ENCODE data around the gene RBM47. TPM values are rescaled to one million over a fixed set of nuclear protein-coding genes. Genes with fewer than 3 reads are reported as not detected.
"Not testable (repeated sequence)": the region's sequence is repeated elsewhere in the genome, so short reads cannot be mapped to it uniquely, and the experiment has no call there.

The RBM47 gene
- total RNA-seq, 2 donors from 2014 or later = 0.22 to 0.48 TPM

GRCh38 chr4:40438384-40439026, 191.2 kb downstream of the RBM47 start:
- H3K36me3 Mint-ChIP-seq (ENCODE audit: low read depth) = no peaks in the 10 kb centered on the region
- no peak for ATAC-seq (replicated peaks)
- no peaks in the 10 kb centered on the region for H3K27me3 Mint-ChIP-seq
- peaks cover 13% of the 10 kb centered on the region for H3K4me1 Mint-ChIP-seq
- H3K9me3 Mint-ChIP-seq = no peaks in the 10 kb centered on the region
- no peak overlapping the region for H3K27ac Mint-ChIP-seq
- H3K4me3 Mint-ChIP-seq = no peak overlapping the region

- Mint-ChIP-seq H3K27me3 (no peaks in the 10 kb centered on the region), H3K27ac (no peak overlapping the region), H3K9me3 (no peaks in the 10 kb centered on the region), H3K4me3 (no peak overlapping the region), H3K4me1 (peaks cover 17% of the 10 kb centered on the region), H3K36me3 (ENCODE audit: low read depth) (no peaks in the 10 kb centered on the region)
- no peak for ATAC-seq (replicated peaks)
Observed at GRCh38 chr4:40437741-40438383, 191.8 kb downstream of the RBM47 start.

DNA sequence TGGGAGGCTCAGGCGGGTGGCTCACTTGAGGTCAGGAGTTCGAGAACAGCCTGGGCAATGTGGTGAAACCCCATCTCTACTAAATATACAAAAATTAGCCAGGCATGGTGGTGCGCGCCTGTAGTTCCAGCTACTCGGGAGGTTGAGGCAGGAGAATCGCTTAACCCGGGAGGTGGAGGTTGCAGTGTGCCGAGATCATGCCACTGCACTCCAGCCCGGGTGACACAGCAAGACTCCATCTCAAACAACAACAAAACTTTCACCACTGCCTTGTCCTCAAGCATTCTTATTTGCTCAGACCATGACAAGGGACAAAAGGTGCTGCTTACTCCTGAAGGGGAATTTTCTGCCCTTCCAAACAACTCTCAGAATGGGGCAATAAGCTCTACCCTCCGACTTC, 194.4 kb downstream of the RBM47 start:
- not testable (repeated sequence) for ATAC-seq (replicated peaks); H3K27me3 Mint-ChIP-seq; H3K36me3 Mint-ChIP-seq (ENCODE audit: low read depth); H3K27ac Mint-ChIP-seq; H3K9me3 Mint-ChIP-seq; H3K4me3 Mint-ChIP-seq
- peaks cover 17% of the 10 kb centered on the region for H3K4me1 Mint-ChIP-seq

- Mint-ChIP-seq H3K36me3 (ENCODE audit: low read depth) (no peaks in the 10 kb centered on the region), H3K27ac (no peak overlapping the region), H3K4me1 (peaks cover 14% of the 10 kb centered on the region), H3K9me3 (no peaks in the 10 kb centered on the region), H3K4me3 (no peak overlapping the region), H3K27me3 (no peaks in the 10 kb centered on the region)
- ATAC-seq (replicated peaks) = no peak
Observed at GRCh38 chr4:40434126-40434687, 195.5 kb downstream of the RBM47 start.

GRCh38 chr4:40432504-40432903, 197.2 kb downstream of the RBM47 start:
- peak overlapping the region; percentile 30 for H3K4me3 Mint-ChIP-seq
- H3K27me3 Mint-ChIP-seq = no peaks in the 10 kb centered on the region
- no peaks in the 10 kb centered on the region for H3K36me3 Mint-ChIP-seq (ENCODE audit: low read depth)
- H3K9me3 Mint-ChIP-seq = no peaks in the 10 kb centered on the region
- ATAC-seq (replicated peaks) = no peak
- no peak overlapping the region for H3K27ac Mint-ChIP-seq
- peaks cover 8% of the 10 kb centered on the region for H3K4me1 Mint-ChIP-seq

DNA sequence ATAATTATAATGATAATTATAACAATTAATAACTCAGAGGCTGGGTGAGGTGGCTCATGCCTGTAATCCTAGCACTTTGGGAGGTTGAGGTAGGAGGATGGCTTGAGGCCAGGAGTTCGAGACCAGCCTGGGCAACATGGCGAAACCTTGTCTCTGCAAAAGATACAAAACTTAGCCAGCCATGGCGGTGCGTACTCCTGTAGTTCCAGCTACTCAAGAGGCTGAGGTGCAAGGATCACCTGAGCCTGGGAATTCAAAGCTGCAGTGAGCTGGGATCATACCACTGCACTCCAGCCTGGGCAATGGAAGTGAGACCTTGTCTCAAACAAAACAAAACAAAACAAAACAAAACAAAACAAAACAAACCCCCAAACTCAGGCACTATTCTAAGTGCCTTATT, 201.8 kb downstream of the RBM47 start:
- not testable (repeated sequence) for H3K4me1 Mint-ChIP-seq; H3K4me3 Mint-ChIP-seq; H3K9me3 Mint-ChIP-seq; H3K27me3 Mint-ChIP-seq; H3K36me3 Mint-ChIP-seq (ENCODE audit: low read depth); ATAC-seq (replicated peaks); H3K27ac Mint-ChIP-seq

DNA sequence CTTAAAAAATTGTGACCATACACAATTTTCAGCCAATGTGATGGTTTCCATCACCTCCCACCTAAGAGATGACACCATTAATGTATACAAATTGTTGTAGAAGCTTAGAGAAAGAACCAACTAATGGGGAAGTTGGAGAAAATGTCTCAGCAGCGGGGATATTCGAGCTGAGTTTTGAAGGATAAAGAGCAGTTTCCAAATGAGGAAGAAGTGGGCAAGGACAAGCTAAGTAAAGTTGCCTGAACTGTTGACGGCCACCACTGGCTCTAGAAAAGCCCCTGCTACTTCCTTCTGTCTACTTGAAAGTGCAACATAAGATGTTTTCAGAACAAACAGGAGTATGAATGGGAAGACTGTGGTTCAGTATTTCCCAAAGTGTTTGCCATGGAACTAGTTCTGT, 202.5 kb downstream of the RBM47 start:
- H3K9me3 Mint-ChIP-seq = no peaks in the 10 kb centered on the region
- no peaks in the 10 kb centered on the region for H3K27me3 Mint-ChIP-seq
- ATAC-seq (replicated peaks) = no peak
- H3K36me3 Mint-ChIP-seq (ENCODE audit: low read depth) = no peaks in the 10 kb centered on the region
- no peak overlapping the region for H3K4me3 Mint-ChIP-seq
- no peak overlapping the region for H3K27ac Mint-ChIP-seq
- no peaks in the 10 kb centered on the region for H3K4me1 Mint-ChIP-seq

DNA sequence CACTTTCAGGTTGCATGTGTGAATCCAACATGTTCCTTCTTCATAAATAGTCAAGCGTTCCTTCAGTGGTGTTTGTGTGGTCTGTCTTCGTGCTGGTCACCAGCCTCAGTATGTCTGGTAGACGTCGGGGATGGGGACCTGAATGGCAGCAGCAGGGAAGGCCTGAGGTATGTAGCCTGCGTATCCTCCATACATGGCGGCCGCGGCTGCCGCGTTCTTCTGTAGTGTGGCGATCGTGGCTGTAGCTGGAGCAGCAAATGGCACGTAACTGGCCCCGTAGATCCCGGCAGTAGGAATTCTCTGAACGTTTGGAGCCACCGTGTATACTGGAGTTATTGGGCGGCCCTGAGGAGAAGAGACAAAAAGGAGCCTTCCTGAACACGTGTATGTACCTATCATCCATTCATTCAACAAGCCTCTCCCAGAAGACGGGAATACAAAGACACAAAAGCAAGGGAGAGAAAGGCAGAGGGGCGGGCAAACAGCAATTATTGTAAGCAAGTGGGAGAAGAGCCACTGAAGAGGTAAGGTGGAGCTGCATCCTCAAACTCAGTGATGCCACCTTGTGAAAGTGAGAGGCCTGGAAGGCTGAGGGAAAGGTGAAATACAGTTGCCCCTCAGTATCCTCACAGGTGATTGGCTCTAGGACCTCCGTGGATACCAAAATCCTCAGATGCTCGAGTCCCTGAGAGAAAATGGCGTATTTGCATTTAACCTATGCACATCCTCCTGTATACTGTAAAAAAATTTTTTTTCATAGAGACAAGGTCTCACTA, 203.7 kb downstream of the RBM47 start:
- Mint-ChIP-seq H3K4me3 (no peak overlapping the region), H3K36me3 (ENCODE audit: low read depth) (no peaks in the 10 kb centered on the region), H3K27me3 (no peaks in the 10 kb centered on the region), H3K27ac (no peak overlapping the region), H3K4me1 (no peaks in the 10 kb centered on the region), H3K9me3 (no peaks in the 10 kb centered on the region)
- ATAC-seq (replicated peaks) = no peak

DNA sequence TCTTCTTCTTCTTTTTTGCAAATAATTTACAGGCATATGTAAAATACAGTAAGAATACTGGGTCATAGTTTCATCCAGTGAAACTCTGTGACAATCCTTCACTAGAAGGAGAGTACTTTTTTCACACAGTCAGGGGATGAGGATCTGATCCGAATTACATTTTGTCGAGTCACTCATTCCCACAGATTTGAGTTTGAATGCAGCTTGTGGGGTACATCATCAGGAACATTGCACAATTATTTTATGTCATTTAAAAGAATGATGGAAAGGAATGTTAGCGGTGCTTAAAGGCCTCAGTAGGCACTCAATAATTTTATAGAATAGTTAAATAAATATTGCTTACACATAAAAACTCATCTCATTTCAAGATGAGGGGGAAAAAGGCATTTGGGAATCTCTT, 205.9 kb downstream of the RBM47 start:
- no peak overlapping the region for H3K27ac Mint-ChIP-seq
- H3K36me3 Mint-ChIP-seq (ENCODE audit: low read depth) = no peaks in the 10 kb centered on the region
- H3K9me3 Mint-ChIP-seq = no peaks in the 10 kb centered on the region
- no peak overlapping the region for H3K4me3 Mint-ChIP-seq
- no peak for ATAC-seq (replicated peaks)
- no peaks in the 10 kb centered on the region for H3K27me3 Mint-ChIP-seq
- no peaks in the 10 kb centered on the region for H3K4me1 Mint-ChIP-seq

GRCh38 chr4:40421839-40422708, 207.6 kb downstream of the RBM47 start:
- no peak for ATAC-seq (replicated peaks)
- H3K9me3 Mint-ChIP-seq = peaks cover 4% of the 10 kb centered on the region
- no peaks in the 10 kb centered on the region for H3K4me1 Mint-ChIP-seq
- H3K27ac Mint-ChIP-seq = no peak overlapping the region
- no peaks in the 10 kb centered on the region for H3K36me3 Mint-ChIP-seq (ENCODE audit: low read depth)
- no peak overlapping the region for H3K4me3 Mint-ChIP-seq
- H3K27me3 Mint-ChIP-seq = no peaks in the 10 kb centered on the region

DNA sequence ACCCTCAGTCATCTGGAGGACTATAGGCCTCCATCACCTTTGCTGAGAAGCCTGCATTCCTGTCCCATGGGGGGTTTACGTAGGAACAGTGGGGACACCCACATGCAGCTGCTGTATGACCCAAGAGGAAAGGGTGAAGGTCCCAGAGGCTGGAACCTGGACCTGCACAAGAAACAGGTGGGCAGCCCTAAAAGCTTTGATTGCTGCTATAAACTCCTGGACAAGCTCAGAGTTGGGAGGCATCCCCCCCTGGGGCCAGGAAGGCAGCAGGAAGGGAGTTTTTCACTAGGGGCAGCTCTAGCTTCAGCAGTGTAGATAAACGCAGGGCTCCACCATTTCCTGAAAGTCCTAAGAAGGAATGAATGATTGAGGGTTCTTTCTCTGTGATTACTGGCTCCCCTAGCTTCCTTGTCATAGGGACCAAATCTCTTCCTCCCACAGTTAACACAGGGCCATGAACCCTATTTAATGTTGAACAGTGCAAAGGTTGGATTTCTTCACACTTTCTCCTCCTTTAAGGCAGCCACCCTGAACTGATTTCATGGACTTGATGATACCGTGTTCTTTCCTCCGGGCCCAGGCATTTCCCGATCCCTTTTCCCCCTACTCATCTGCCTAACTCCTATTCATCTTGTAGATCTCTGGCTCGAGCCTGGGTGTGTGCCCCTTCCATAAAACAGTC, 210.3 kb downstream of the RBM47 start:
- Mint-ChIP-seq H3K27me3 (no peaks in the 10 kb centered on the region), H3K4me1 (no peaks in the 10 kb centered on the region), H3K27ac (no peak overlapping the region), H3K4me3 (no peak overlapping the region), H3K9me3 (peaks cover 4% of the 10 kb centered on the region), H3K36me3 (ENCODE audit: low read depth) (no peaks in the 10 kb centered on the region)
- ATAC-seq (replicated peaks) = no peak

- Mint-ChIP-seq H3K4me3 (no peak overlapping the region), H3K4me1 (no peaks in the 10 kb centered on the region), H3K36me3 (ENCODE audit: low read depth) (no peaks in the 10 kb centered on the region), H3K27me3 (no peaks in the 10 kb centered on the region), H3K27ac (no peak overlapping the region), H3K9me3 (peaks cover 4% of the 10 kb centered on the region)
- ATAC-seq (replicated peaks) = no peak
Observed at GRCh38 chr4:40418430-40419230, 211.0 kb downstream of the RBM47 start.

DNA sequence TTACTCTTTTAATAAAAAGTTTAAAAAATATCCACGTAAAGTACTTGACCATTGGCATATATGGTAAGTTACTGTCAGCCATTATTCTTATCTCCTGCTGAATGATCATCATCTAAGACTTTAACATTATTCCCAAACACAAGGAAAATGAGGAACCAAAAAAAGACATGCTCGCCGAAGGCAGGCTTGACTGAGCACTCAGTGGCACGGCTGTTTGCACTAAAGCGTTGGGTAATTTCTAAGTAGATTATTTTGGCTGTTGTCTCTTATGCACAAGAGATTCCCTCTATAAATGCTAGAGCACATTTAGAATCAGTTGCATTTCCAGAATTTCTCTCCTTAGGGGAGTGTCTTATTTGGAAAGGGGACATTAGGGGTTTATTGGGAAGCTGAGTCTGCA, 211.7 kb downstream of the RBM47 start:
- Mint-ChIP-seq H3K27me3 (no peaks in the 10 kb centered on the region), H3K9me3 (peaks cover 4% of the 10 kb centered on the region), H3K27ac (no peak overlapping the region), H3K36me3 (ENCODE audit: low read depth) (no peaks in the 10 kb centered on the region), H3K4me3 (no peak overlapping the region), H3K4me1 (no peaks in the 10 kb centered on the region)
- ATAC-seq (replicated peaks) = no peak

Measured in activated T-helper 17 cell treated with anti-CD3 and anti-CD28 coated beads, Interleukin-2, amount 50 U/mL, for 72 hours (primary cell).